HCT116 (cell line): ENCODE measurements around the gene PLD5. TPM values are rescaled to one million over a fixed set of nuclear protein-coding genes. Genes with fewer than 3 reads are reported as not detected.

Experiments
- ATAC-seq: fragments of 200-7000 bp; cut with Tn5 transposase; 2 replicates; pipeline ENCODE4 v1.9.1; 2020; ENCODE audit warnings: mild to moderate bottlenecking, moderate library complexity
- BruUV-seq: library from RNA; stranded (reverse); fragments of 400-500 nt; replicated peaks from 2 replicates; lab custom pipeline; 2021; lab: Mats Ljungman, UMichigan
- CTCF ChIA-PET: fragments of 300-600 bp; sonication (Branson Sonifier 250); formaldehyde crosslinking; loops from one replicate; lab custom pipeline; 2021; ENCODE audit warnings: antibody characterized with exemption; lab: Charles Lee
- POLR2A ChIA-PET: fragments of 300-600, 350-600 bp; sonication (Branson Sonifier 250); formaldehyde crosslinking; loops from one replicate; lab custom pipeline; 2021; ENCODE audit warnings: antibody characterized with exemption; lab: Charles Lee
- RAD21 ChIA-PET, 2 experiments: fragments of 300-600 bp; sonication (Branson Sonifier 250); formaldehyde crosslinking; loops; one replicate each; lab custom pipeline; 2023; ENCODE audit warnings: low total read pairs in 2 of 2; ENCODE audit not compliant: uncharacterized antibody in 2 of 2, unreplicated experiment in 2 of 2, low non-redundant PET in 1 of 2; lab: Charles Lee
- DNase-seq: peaks from one replicate; pipeline ENCODE4 v3.0.0-alpha.2; 2010; ENCODE audit warnings: low read depth, low spot score
- H2AFZ ChIP-seq: fragments of 200-600 bp; shearing (Covaris generic), sonication (generic); 2 replicates; pipeline ENCODE4 v1.6.1; 2017; ENCODE audit warnings: low read depth, mixed run types, mixed read lengths, antibody characterized with exemption, low read length; ENCODE audit not compliant: poor library complexity, severe bottlenecking
- H3K27ac ChIP-seq: 2 replicates; pipeline ENCODE4 v1.5.1; 2012; ENCODE audit warnings: low read depth, low read length
- H3K27me3 ChIP-seq: fragments of 200-600 bp; sonication (generic); 2 replicates; pipeline ENCODE4 v1.6.1; 2016; ENCODE audit warnings: mixed run types, low read length, mixed read lengths; ENCODE audit not compliant: insufficient read depth
- H3K36me3 ChIP-seq, 2 experiments: fragments of 200-500 bp in 1 of 2; fragments of 200-600 bp in 1 of 2; sonication (Bioruptor generic) in 1 of 2; sonication (generic) in 1 of 2; 2 replicates each; pipeline versions ENCODE4 v1.5.1 to v1.6.1; 2014 to 2016; ENCODE audit warnings: low read length in 2 of 2, inconsistent platforms in 1 of 2, mixed read lengths in 1 of 2, mixed run types in 1 of 2; ENCODE audit not compliant: insufficient read depth in 2 of 2, control insufficient read depth in 1 of 2
- H3K4me1 ChIP-seq, 2 experiments: fragments of 200-600 bp in 1 of 2; sonication (generic) in 1 of 2; 2 replicates each; pipeline versions ENCODE4 v1.5.1 to v1.6.1; 2012 to 2017; ENCODE audit warnings: low read length in 2 of 2, inconsistent platforms in 1 of 2, mild to moderate bottlenecking in 1 of 2, mixed read lengths in 1 of 2, mixed run types in 1 of 2, moderate library complexity in 1 of 2; ENCODE audit not compliant: insufficient read depth in 2 of 2, control insufficient read depth in 1 of 2
- H3K4me2 ChIP-seq: fragments of 200-600 bp; sonication (generic); 2 replicates; pipeline ENCODE4 v1.6.1; 2017; ENCODE audit warnings: mixed run types, low read length, mixed read lengths
- H3K4me3 ChIP-seq, 2 experiments: fragments of 200-600 bp in 1 of 2; sonication (generic) in 1 of 2; replicated peaks in 1 of 2; 2 replicates each; pipeline ENCODE4 v1.5.1; 2011 to 2016; ENCODE audit warnings: low read length in 2 of 2, control low read depth in 1 of 2, low read depth in 1 of 2, mild to moderate bottlenecking in 1 of 2, mixed read lengths in 1 of 2, mixed run types in 1 of 2
- H3K79me2 ChIP-seq: fragments of 200-600 bp; sonication (generic); 2 replicates; pipeline ENCODE4 v1.6.1; 2017; ENCODE audit warnings: mild to moderate bottlenecking, mixed run types, low read length, moderate library complexity, mixed read lengths; ENCODE audit not compliant: insufficient read depth
- H3K9ac ChIP-seq: fragments of 200-600 bp; sonication (generic); 2 replicates; pipeline ENCODE4 v1.6.1; 2016; ENCODE audit warnings: low read length, mixed read lengths
- H3K9me2 ChIP-seq: fragments of 200-600 bp; sonication (generic), shearing (Covaris generic); 2 replicates; pipeline ENCODE4 v1.6.1; 2017; ENCODE audit warnings: mixed run types, mild to moderate bottlenecking, moderate library complexity; ENCODE audit not compliant: insufficient read depth
- H3K9me3 ChIP-seq, 2 experiments: fragments of 200-500 bp in 1 of 2; fragments of 200-600 bp in 1 of 2; sonication (Bioruptor generic) in 1 of 2; sonication (generic) in 1 of 2; 2 replicates each; pipeline ENCODE4 v1.6.1; 2014 to 2017; ENCODE audit warnings: low read length in 2 of 2, mixed read lengths in 2 of 2, inconsistent platforms in 1 of 2, low read depth in 1 of 2, mild to moderate bottlenecking in 1 of 2, mixed run types in 1 of 2, moderate library complexity in 1 of 2; ENCODE audit not compliant: control insufficient read depth in 1 of 2, insufficient read depth in 1 of 2
- H4K20me1 ChIP-seq: fragments of 200-600 bp; sonication (generic), shearing (Covaris generic); 2 replicates; pipeline ENCODE4 v1.6.1; 2017; ENCODE audit warnings: mixed run types, mild to moderate bottlenecking, moderate library complexity; ENCODE audit not compliant: insufficient read depth
- CTCF ChIP-seq, 3 experiments: fragments of 200-600 bp in 1 of 3; sonication (generic) in 1 of 3; IDR thresholded peaks in 2 of 3; conservative IDR thresholded peaks in 1 of 3; 2 replicates each; pipeline ENCODE4 v1.5.1; 2012 to 2017; ENCODE audit warnings: low read depth in 2 of 3, low read length in 2 of 3, antibody characterized with exemption in 1 of 3, borderline replicate concordance in 1 of 3, control low read depth in 1 of 3, mild to moderate bottlenecking in 1 of 3, mixed read lengths in 1 of 3, mixed run types in 1 of 3, moderate library complexity in 1 of 3; ENCODE audit not compliant: insufficient read depth in 1 of 3
- EGR1 ChIP-seq: IDR thresholded peaks from 2 replicates; pipeline ENCODE4 v1.6.1; 2012; ENCODE audit warnings: low read depth
- ELF1 ChIP-seq: IDR thresholded peaks from 2 replicates; pipeline ENCODE4 v1.6.1; 2012; ENCODE audit warnings: low read depth, borderline replicate concordance
- JUND ChIP-seq: IDR thresholded peaks from 2 replicates; pipeline ENCODE4 v1.6.1; 2012
- RAD21 ChIP-seq: IDR thresholded peaks from 2 replicates; pipeline ENCODE4 v1.6.1; 2012; ENCODE audit warnings: low read depth, mild to moderate bottlenecking
- SIN3A ChIP-seq: IDR thresholded peaks from 2 replicates; pipeline ENCODE4 v1.6.1; 2012; ENCODE audit warnings: low read depth
- SP1 ChIP-seq: IDR thresholded peaks from 2 replicates; pipeline ENCODE4 v1.6.1; 2012; ENCODE audit warnings: low read depth
- SRF ChIP-seq: IDR thresholded peaks from 2 replicates; pipeline ENCODE4 v1.6.1; 2012; ENCODE audit warnings: low read depth
- TCF7L2 ChIP-seq: IDR thresholded peaks from 2 replicates; pipeline ENCODE4 v1.7.0; 2011; ENCODE audit warnings: borderline replicate concordance, inconsistent platforms; ENCODE audit not compliant: insufficient read depth, insufficient read length; ENCODE audit errors: extremely low read depth
- ZBTB33 ChIP-seq: IDR thresholded peaks from 2 replicates; pipeline ENCODE4 v1.6.1; 2011; ENCODE audit warnings: mild to moderate bottlenecking, low read length, moderate library complexity; ENCODE audit not compliant: insufficient replicate concordance; ENCODE audit errors: extremely low read depth
- ZFX ChIP-seq: fragments of 450-650 bp; IDR thresholded peaks from 2 replicates; pipeline ENCODE4 v1.6.1; 2017
- intact Hi-C: fragments of 100-400 bp; cut with micrococcal nuclease; formaldehyde crosslinking; loops from 2 replicates; pipeline ENCODE4 v1.10.0; 2022
- total RNA-seq: library from RNA; stranded (reverse); gene quantifications from one replicate; pipeline ENCODE4 v1.2.1, GENCODE V29; 2021; ENCODE audit not compliant: unreplicated experiment
- TF ChIP-seq, protein P1 (sequence below): IDR thresholded peaks from 2 replicates; pipeline ENCODE4 v1.6.1; 2012

The PLD5 gene
- total RNA-seq, 1 experiment from 2014 or later: not detected

DNA sequence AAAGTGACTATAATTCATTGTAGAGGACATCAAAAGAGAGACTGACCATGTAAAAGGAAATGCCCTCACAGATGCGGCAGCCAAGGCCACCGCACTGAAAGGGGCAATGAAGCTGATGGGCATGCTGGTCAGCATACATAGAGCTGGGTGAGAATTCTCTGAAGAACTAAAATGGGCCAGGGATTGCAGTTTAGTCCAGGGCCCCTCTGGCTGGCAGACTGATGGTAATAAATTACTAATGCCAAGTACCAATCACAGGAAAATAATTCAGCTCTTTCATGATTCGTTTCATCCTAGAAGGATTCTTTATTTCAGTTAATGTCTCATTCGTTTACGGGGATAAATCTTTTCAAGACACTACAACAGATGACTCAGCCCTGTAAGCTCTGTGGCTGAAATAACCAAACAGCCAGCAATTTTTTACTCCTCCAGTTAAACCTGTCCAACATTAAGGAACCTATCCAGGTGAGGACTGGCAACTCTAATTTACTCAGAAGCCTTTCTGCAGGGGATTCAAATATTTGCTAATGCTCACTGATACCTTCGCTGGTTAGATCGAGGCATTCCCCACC lies 468.7 kb downstream of the PLD5 start:
- Histone ChIP-seq H2AFZ (no peak overlapping the region), H3K27me3 (no peaks in the 10 kb centered on the region), H3K79me2 (no peaks in the 10 kb centered on the region), H3K36me3 (no peaks in the 10 kb centered on the region), H3K4me1 (no peaks in the 10 kb centered on the region), H3K27ac (no peak overlapping the region), H3K9me3 (no peaks in the 10 kb centered on the region), H3K9me2 (no peaks in the 10 kb centered on the region), H3K9ac (no peak overlapping the region), H4K20me1 (no peaks in the 10 kb centered on the region), H3K4me2 (no peak overlapping the region)
- DNase-seq: no peak
- no peak for ATAC-seq
- ChIA-PET POLR2A (no interaction called here), RAD21 (no interaction called here), CTCF (no interaction called here)
- no TSS peak for BruUV-seq
- intact Hi-C loops: no loop called here
- TF ChIP-seq, protein P1, sequence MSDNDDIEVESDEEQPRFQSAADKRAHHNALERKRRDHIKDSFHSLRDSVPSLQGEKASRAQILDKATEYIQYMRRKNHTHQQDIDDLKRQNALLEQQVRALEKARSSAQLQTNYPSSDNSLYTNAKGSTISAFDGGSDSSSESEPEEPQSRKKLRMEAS: no peak
- no peak for TF ChIP-seq RAD21
- no peak for TF ChIP-seq SRF
- no peak for TF ChIP-seq ZFX
- TF ChIP-seq EGR1: no peak
- no peak for TF ChIP-seq JUND
- TF ChIP-seq ZBTB33: no peak
- TF ChIP-seq, all 23 proteins: peak for 0
- H3K4me3 ChIP-seq: no peak overlapping the region

- ATAC-seq: no peak
- POLR2A ChIA-PET: no interaction called here
- CTCF ChIA-PET: no interaction called here
Observed at GRCh38 chr1:242043165-242043564, 481.3 kb downstream of the PLD5 start.

More at GRCh38 chr1:242043165-242043564, 481.3 kb downstream of the PLD5 start:
- TF ChIP-seq JUND: no peak
- no peak for TF ChIP-seq ELF1
- TF ChIP-seq SIN3A: no peak
- no peak for TF ChIP-seq CTCF (IDR thresholded peaks at IDR 0.05 in 2 of 3, conservative IDR thresholded peaks at IDR 0.05 in 1 of 3; ENCODE audit: borderline replicate concordance in 1 of 3, insufficient read depth in 1 of 3, low read depth in 2 of 3, low read length in 2 of 3)
- TF ChIP-seq TCF7L2: no peak
- TF ChIP-seq SP1: no peak
- Histone ChIP-seq H4K20me1 (no peaks in the 10 kb centered on the region), H3K27ac (no peak overlapping the region), H3K36me3 (no peaks in the 10 kb centered on the region), H3K4me3 (no peak overlapping the region), H3K4me2 (no peak overlapping the region), H3K79me2 (no peaks in the 10 kb centered on the region), H3K9me3 (no peaks in the 10 kb centered on the region), H3K9me2 (no peaks in the 10 kb centered on the region), H2AFZ (no peak overlapping the region), H3K27me3 (no peaks in the 10 kb centered on the region), H3K9ac (no peak overlapping the region), H3K4me1 (no peaks in the 10 kb centered on the region)
- intact Hi-C loops: no loop called here
- no peak for DNase-seq
- RAD21 ChIA-PET: no interaction called here
- no TSS peak for BruUV-seq
